HUES48 (cell line): ENCODE results near the gene TIPRL.

Experiments used
- H3K27ac ChIP-seq: one replicate; pipeline ENCODE4 v1.7.0; 2013; ENCODE audit warnings: low read depth, low read length, inconsistent platforms
- H3K27me3 ChIP-seq: 2 replicates; pipeline ENCODE4 v1.6.1; 2013; ENCODE audit warnings: mild to moderate bottlenecking, low read length; ENCODE audit not compliant: control insufficient read depth, insufficient read depth
- H3K36me3 ChIP-seq: 2 replicates; pipeline ENCODE4 v1.6.1; 2013; ENCODE audit warnings: low read length; ENCODE audit not compliant: control insufficient read depth, insufficient read depth
- H3K4me1 ChIP-seq: 2 replicates; pipeline ENCODE4 v1.6.1; 2013; ENCODE audit warnings: mild to moderate bottlenecking, low read length; ENCODE audit not compliant: control insufficient read depth, insufficient read depth
- H3K4me3 ChIP-seq: 2 replicates; pipeline ENCODE4 v1.5.1; 2013; ENCODE audit warnings: mild to moderate bottlenecking, low read depth, low read length
- H3K9ac ChIP-seq: 2 replicates; pipeline ENCODE4 v1.6.1; 2013; ENCODE audit warnings: mild to moderate bottlenecking, low read depth, low read length, moderate library complexity
- H3K9me3 ChIP-seq: 2 replicates; pipeline ENCODE4 v1.6.1; 2013; ENCODE audit warnings: low read length; ENCODE audit not compliant: control insufficient read depth, insufficient read depth

The TIPRL gene

GRCh38 chr1:168216171-168216570 is 37.4 kb downstream of the TIPRL start:
- Histone ChIP-seq H3K9ac (no peak overlapping the region), H3K27ac (no peak overlapping the region), H3K4me1 (peaks cover 18% of the 10 kb centered on the region), H3K36me3 (no peaks in the 10 kb centered on the region), H3K27me3 (no peaks in the 10 kb centered on the region), H3K9me3 (no peaks in the 10 kb centered on the region), H3K4me3 (no peak overlapping the region)

- H3K36me3 ChIP-seq = no peaks in the 10 kb centered on the region
- H3K4me3 ChIP-seq = no peak overlapping the region
- peak overlapping the region; percentile 27 for H3K27ac ChIP-seq
- H3K9ac ChIP-seq = no peak overlapping the region
- H3K27me3 ChIP-seq = no peaks in the 10 kb centered on the region
- H3K4me1 ChIP-seq = peaks cover 18% of the 10 kb centered on the region
- no peaks in the 10 kb centered on the region for H3K9me3 ChIP-seq
Observed at GRCh38 chr1:168217664-168218063, 38.9 kb downstream of the TIPRL start.

- Histone ChIP-seq H3K9me3 (peaks cover 2% of the 10 kb centered on the region; the same call in 1 of the 2 replicates), H3K4me1 (peaks cover 18% of the 10 kb centered on the region), H3K27ac (no peak overlapping the region), H3K27me3 (no peaks in the 10 kb centered on the region), H3K4me3 (no peak overlapping the region), H3K36me3 (no peaks in the 10 kb centered on the region), H3K9ac (no peak overlapping the region)
Observed at GRCh38 chr1:168218658-168219057, 39.9 kb downstream of the TIPRL start.

- Histone ChIP-seq H3K36me3 (no peaks in the 10 kb centered on the region), H3K27ac (no peak overlapping the region), H3K4me1 (peaks cover 22% of the 10 kb centered on the region), H3K27me3 (peaks cover 3% of the 10 kb centered on the region; the same call in 1 of the 2 replicates), H3K9ac (no peak overlapping the region), H3K4me3 (no peak overlapping the region), H3K9me3 (peaks cover 3% of the 10 kb centered on the region; the same call in 1 of the 2 replicates)
Observed at GRCh38 chr1:168220470-168220871, 41.7 kb downstream of the TIPRL start.

GRCh38 chr1:168221275-168221674 is 42.5 kb downstream of the TIPRL start:
- Histone ChIP-seq H3K27ac (no peak overlapping the region), H3K9ac (no peak overlapping the region), H3K9me3 (peaks cover 3% of the 10 kb centered on the region; the same call in 1 of the 2 replicates), H3K36me3 (no peaks in the 10 kb centered on the region), H3K27me3 (peaks cover 3% of the 10 kb centered on the region; the same call in 1 of the 2 replicates), H3K4me3 (no peak overlapping the region), H3K4me1 (peaks cover 22% of the 10 kb centered on the region)

- Histone ChIP-seq H3K27ac (no peak overlapping the region), H3K27me3 (peaks cover 3% of the 10 kb centered on the region; the same call in 1 of the 2 replicates), H3K4me3 (no peak overlapping the region), H3K36me3 (no peaks in the 10 kb centered on the region), H3K9ac (no peak overlapping the region), H3K9me3 (peaks cover 3% of the 10 kb centered on the region; the same call in 1 of the 2 replicates), H3K4me1 (peaks cover 17% of the 10 kb centered on the region)
Observed at GRCh38 chr1:168223261-168223660, 44.5 kb downstream of the TIPRL start.

GRCh38 chr1:168223681-168224540 is 45.1 kb downstream of the TIPRL start:
- Histone ChIP-seq H3K9ac (no peak overlapping the region), H3K36me3 (no peaks in the 10 kb centered on the region), H3K27ac (no peak overlapping the region), H3K4me1 (peaks cover 11% of the 10 kb centered on the region), H3K27me3 (peaks cover 3% of the 10 kb centered on the region; the same call in 1 of the 2 replicates), H3K4me3 (no peak overlapping the region), H3K9me3 (peaks cover 3% of the 10 kb centered on the region; the same call in 1 of the 2 replicates)

- no peak overlapping the region for H3K9ac ChIP-seq
- peaks cover 3% of the 10 kb centered on the region; the same call in 1 of the 2 replicates for H3K9me3 ChIP-seq
- no peak overlapping the region for H3K27ac ChIP-seq
- H3K27me3 ChIP-seq = peaks cover 3% of the 10 kb centered on the region; the same call in 1 of the 2 replicates
- no peaks in the 10 kb centered on the region for H3K36me3 ChIP-seq
- H3K4me3 ChIP-seq = peak overlapping the region; percentile 93; the same call in 1 of the 2 replicates
- H3K4me1 ChIP-seq = 0 out of 2 replicates have a peak, but pooled peaks cover 8% of the 10 kb centered on the region
Observed at GRCh38 chr1:168224991-168225390, 46.2 kb downstream of the TIPRL start.

GRCh38 chr1:168225476-168226190 is 46.9 kb downstream of the TIPRL start, which contains the start of gene SFT2D2:
TSS of gene SFT2D2 (plus strand) at chr1:168226004. CDS start at chr1:168226080, 76 bp downstream.
- peak within 1 kb of the TSS; percentile 93 for H3K4me3 ChIP-seq
- no peaks in the 10 kb centered on the region for H3K36me3 ChIP-seq
- peaks cover 3% of the 10 kb centered on the region; the same call in 1 of the 2 replicates for H3K9me3 ChIP-seq
- H3K4me1 ChIP-seq = 0 out of 2 replicates have a peak, but pooled peaks cover 8% of the 10 kb centered on the region
- H3K27ac ChIP-seq = peak within 1 kb of the TSS; percentile 86
- peaks cover 3% of the 10 kb centered on the region; the same call in 1 of the 2 replicates for H3K27me3 ChIP-seq
- peak within 1 kb of the TSS; percentile 86 for H3K9ac ChIP-seq

GRCh38 chr1:168227620-168228019 is 48.9 kb downstream of the TIPRL start:
- Histone ChIP-seq H3K4me3 (no peak overlapping the region), H3K27ac (no peak overlapping the region), H3K9me3 (peaks cover 3% of the 10 kb centered on the region; the same call in 1 of the 2 replicates), H3K27me3 (peaks cover 3% of the 10 kb centered on the region; the same call in 1 of the 2 replicates), H3K36me3 (peaks cover 13% of the 10 kb centered on the region), H3K9ac (no peak overlapping the region), H3K4me1 (0 out of 2 replicates have a peak, but pooled peaks cover 8% of the 10 kb centered on the region)
